B cell (primary cell): ENCODE measurements around the gene CD247. TPM values are rescaled to one million over a fixed set of nuclear protein-coding genes. Genes with fewer than 3 reads are reported as not detected.

Experiments
- ATAC-seq: fragments of 200-7000 bp; cut with Tn5 transposase; one replicate; pipeline ENCODE4 v1.10.0; 2021; ENCODE audit warnings: low read depth, mild to moderate bottlenecking, moderate number of reproducible peaks, moderate library complexity
- CTCF ChIA-PET: fragments of 350-600 bp; sonication (Branson Sonifier 250); formaldehyde crosslinking; loops from one replicate; lab custom pipeline; 2021; ENCODE audit warnings: antibody characterized with exemption, inconsistent platforms; lab: Charles Lee
- POLR2A ChIA-PET: fragments of 350-600 bp; sonication (Branson Sonifier 250); formaldehyde crosslinking; loops from one replicate; lab custom pipeline; 2021; ENCODE audit warnings: antibody characterized with exemption; lab: Charles Lee
- DNase-seq: peaks from one replicate; pipeline ENCODE4 v3.0.0; 2013
- H2AFZ ChIP-seq: 2 replicates; pipeline ENCODE4 v1.6.1; 2012; ENCODE audit warnings: mild to moderate bottlenecking, low read depth, low read length; ENCODE audit not compliant: insufficient read depth, poor library complexity, severe bottlenecking
- H3K27ac ChIP-seq, 2 donors: 1 replicate in 1 of 2; 2 replicates in 1 of 2; pipeline ENCODE4 v1.5.1; 2012 to 2013; ENCODE audit warnings: low read length in 2 of 2, mild to moderate bottlenecking in 2 of 2, moderate library complexity in 1 of 2
- H3K27me3 ChIP-seq, 4 experiments: fragments of 200-600 bp in 1 of 4; sonication (generic) in 1 of 4; replicated peaks in 1 of 4; 1 replicate in 2 of 4; 2 replicates in 2 of 4; pipeline versions ENCODE4 v1.6.1 to v1.7.0; 2013 to 2016; ENCODE audit warnings: low read length in 3 of 4, mild to moderate bottlenecking in 2 of 4, mixed read lengths in 1 of 4, moderate library complexity in 1 of 4; ENCODE audit not compliant: insufficient read depth in 4 of 4, control insufficient read depth in 3 of 4; ENCODE audit errors: control extremely low read depth in 1 of 4
- H3K36me3 ChIP-seq, 2 experiments: replicated peaks in 1 of 2; 1 replicate in 1 of 2; 2 replicates in 1 of 2; pipeline versions ENCODE4 v1.6.1 to v1.7.1; 2013; ENCODE audit warnings: low read length in 1 of 2; ENCODE audit not compliant: insufficient read depth in 2 of 2, control insufficient read depth in 1 of 2; ENCODE audit errors: control extremely low read depth in 1 of 2, extremely low read depth in 1 of 2
- H3K4me1 ChIP-seq, 2 donors: fragments of 200-600 bp in 1 of 2; sonication (generic) in 1 of 2; 1 replicate in 1 of 2; 2 replicates in 1 of 2; pipeline versions ENCODE4 v1.5.1 to v1.6.1; 2013 to 2017; ENCODE audit warnings: low read length in 2 of 2; ENCODE audit not compliant: control insufficient read depth in 2 of 2, insufficient read depth in 2 of 2
- H3K4me2 ChIP-seq: replicated peaks from 2 replicates; pipeline ENCODE3; 2012; ENCODE audit warnings: mild to moderate bottlenecking, low read depth, low read length; ENCODE audit not compliant: poor library complexity, severe bottlenecking
- H3K4me3 ChIP-seq, 5 experiments: fragments of 200-600 bp in 1 of 5; sonication (generic) in 1 of 5; 1 replicate in 3 of 5; 2 replicates in 2 of 5; pipeline versions ENCODE4 v1.5.1 to v1.7.0; 2011 to 2016; ENCODE audit warnings: low read length in 4 of 5, mild to moderate bottlenecking in 4 of 5, low read depth in 2 of 5, control low read depth in 1 of 5, moderate library complexity in 1 of 5; ENCODE audit not compliant: insufficient read depth in 1 of 5; ENCODE audit errors: control extremely low read depth in 1 of 5, extremely low read depth in 1 of 5
- H3K79me2 ChIP-seq: fragments of 200-600 bp; sonication (generic); one replicate; pipeline ENCODE4 v1.6.0; 2016; ENCODE audit warnings: low read length; ENCODE audit not compliant: control insufficient read depth, insufficient read depth
- H3K9ac ChIP-seq: fragments of 200-600 bp; sonication (generic); 2 replicates; pipeline ENCODE4 v1.6.1; 2017; ENCODE audit warnings: mild to moderate bottlenecking, low read length, moderate library complexity
- H3K9me3 ChIP-seq, 3 donors: one replicate each; pipeline versions ENCODE4 v1.6.1 to v1.7.1; 2013; ENCODE audit warnings: low read length in 2 of 3; ENCODE audit not compliant: control insufficient read depth in 2 of 3, insufficient read depth in 1 of 3; ENCODE audit errors: control extremely low read depth in 1 of 3
- H4K20me1 ChIP-seq: 2 replicates; pipeline ENCODE4 v1.6.0; 2012; ENCODE audit warnings: mild to moderate bottlenecking, low read length; ENCODE audit not compliant: insufficient read depth, control insufficient read depth, poor library complexity, severe bottlenecking
- H3K27ac Mint-ChIP-seq: one replicate; pipeline ENCODE4 v1.8.0; 2021; ENCODE audit warnings: mixed read lengths
- H3K27me3 Mint-ChIP-seq: one replicate; pipeline ENCODE4 v1.8.0; 2021; ENCODE audit warnings: mixed read lengths
- H3K4me1 Mint-ChIP-seq: one replicate; pipeline ENCODE4 v1.8.0; 2021; ENCODE audit warnings: mixed read lengths
- H3K4me3 Mint-ChIP-seq: one replicate; pipeline ENCODE4 v1.8.0; 2021; ENCODE audit warnings: mixed read lengths
- H3K9me3 Mint-ChIP-seq: one replicate; pipeline ENCODE4 v1.8.0; 2022; ENCODE audit warnings: mixed read lengths; ENCODE audit not compliant: insufficient read depth
- CTCF ChIP-seq: fragments of 200-600 bp; IDR thresholded peaks from one replicate; pipeline ENCODE4 v1.8.0; 2022; ENCODE audit warnings: antibody characterized with exemption, mild to moderate bottlenecking
- EZH2 ChIP-seq: IDR thresholded peaks from 2 replicates; pipeline ENCODE4 v1.6.1; 2012; ENCODE audit warnings: borderline replicate concordance, low read depth, mild to moderate bottlenecking, moderate library complexity, low read length; ENCODE audit not compliant: insufficient read depth, poor library complexity, severe bottlenecking
- WGBS: methylation state at CpG from one replicate; pipeline ENCODE4 v1.1.5; 2013; ENCODE audit warnings: missing lambda C conversion rate; ENCODE audit not compliant: insufficient coverage; 5-methylcytosine and 5-hydroxymethylcytosine counted together
- intact Hi-C: fragments of 100-400 bp; cut with micrococcal nuclease; formaldehyde crosslinking; loops from one replicate; pipeline ENCODE4 v1.10.0; 2022
- polyA minus RNA-seq: library from RNA; depleted of rRNA, polyadenylated mRNA; stranded (reverse); fragments of >200 nt; gene quantifications from 2 replicates; pipeline ENCODE4 v1.2.3, GENCODE V29; 2012
- polyA plus RNA-seq: library from polyadenylated mRNA; depleted of rRNA; stranded (reverse); fragments of >200 nt; gene quantifications from 2 replicates; pipeline ENCODE4 v1.2.3, GENCODE V29; 2012
- total RNA-seq, 2 donors: library from RNA; stranded (reverse); fragments of 120-200 nt in 1 of 2; gene quantifications; 1 replicate in 1 of 2; 2 replicates in 1 of 2; pipeline versions ENCODE4 v1.2.3 to v1.2.4, GENCODE V29; 2013 to 2022

The CD247 gene
- total RNA-seq = 2.5 and 5.2 TPM in 2 replicates
- total RNA-seq (2013) = 6.8 TPM
- 8.7 and 10.8 TPM in 2 replicates for polyA plus RNA-seq
- polyA minus RNA-seq = 10.0 and 11.2 TPM in 2 replicates

GRCh38 chr1:167518331-167518700, at the start of gene CD247:
CD247 (minus strand) TSS chr1:167518529; CDS start chr1:167518465, 64 bp downstream.
- H3K4me1 ChIP-seq = no peaks in the 10 kb centered on the region
- 95% methylated on average over 8 of the region's 14 CpGs for WGBS
- H3K27ac Mint-ChIP-seq = no peak within 1 kb of the TSS
- H2AFZ ChIP-seq = no peak within 1 kb of the TSS
- peak; percentile 10 for ATAC-seq
- H3K79me2 ChIP-seq = no peaks in the 10 kb centered on the region
- DNase-seq = no peak
- H3K27me3 Mint-ChIP-seq = peaks cover 30% of the 10 kb centered on the region
- H3K4me3 Mint-ChIP-seq = no peak within 1 kb of the TSS
- intact Hi-C loops = no loop called here
- ChIA-PET POLR2A (no interaction called here), CTCF (interaction anchor here (0.8 to 0.9 kb wide), 2 partner anchors 17 to 22 kb away, joined by 3 to 4 read pairs; no protein-coding TSS in a partner anchor)
- H3K36me3 ChIP-seq = no peaks in the 10 kb centered on the region
- H3K9me3 Mint-ChIP-seq = peaks cover 2% of the 10 kb centered on the region
- no peak within 1 kb of the TSS for H3K9ac ChIP-seq
- no peak within 1 kb of the TSS for H3K27ac ChIP-seq
- H3K4me3 ChIP-seq = no peak within 1 kb of the TSS
- peaks cover 2% of the 10 kb centered on the region for H3K4me1 Mint-ChIP-seq
- peaks cover 0 to 1% (median 0%) of the 10 kb centered on the region in 3 donors for H3K9me3 ChIP-seq
- peaks cover 0 to 13% (median 1%) of the 10 kb centered on the region in 4 experiments for H3K27me3 ChIP-seq
- no peak for TF ChIP-seq EZH2
- no peak for TF ChIP-seq CTCF
- no peaks in the 10 kb centered on the region for H4K20me1 ChIP-seq
- no peak within 1 kb of the TSS for H3K4me2 ChIP-seq

- no peak overlapping the region for H3K4me3 ChIP-seq
- POLR2A ChIA-PET = no interaction called here
- no peaks in the 10 kb centered on the region for H3K79me2 ChIP-seq
- intact Hi-C loops = no loop called here
- no peak for DNase-seq
- H4K20me1 ChIP-seq = no peaks in the 10 kb centered on the region
- H3K4me2 ChIP-seq = no peak overlapping the region
- H3K9ac ChIP-seq = no peak overlapping the region
- no peak overlapping the region for H3K27ac ChIP-seq
- peaks cover 9 to 10% of the 10 kb centered on the region in 2 donors for H3K4me1 ChIP-seq
- H3K9me3 ChIP-seq = peaks cover 0 to 12% (median 0%) of the 10 kb centered on the region in 3 donors
- H3K36me3 ChIP-seq = no peaks in the 10 kb centered on the region
- no peak for TF ChIP-seq CTCF
- no peak for TF ChIP-seq EZH2
- 83% methylated on average over 1 of the region's 5 CpGs for WGBS
- Mint-ChIP-seq H3K27me3 (peaks cover 15% of the 10 kb centered on the region), H3K9me3 (no peaks in the 10 kb centered on the region), H3K4me3 (no peak overlapping the region), H3K27ac (no peak overlapping the region), H3K4me1 (peaks cover 12% of the 10 kb centered on the region)
- H2AFZ ChIP-seq = no peak overlapping the region
- no peak for ATAC-seq
- CTCF ChIA-PET = no interaction called here
- H3K27me3 ChIP-seq = peaks cover 0 to 10% (median 0%) of the 10 kb centered on the region in 4 experiments
These were observed 49.3 kb upstream of the CD247 start for GRCh38 chr1:167567663-167568062.
